NOMO-1 treated with dmso at 0.1 percent for 144 hours (cell line): Measurements from ENCODE around the gene RBL2.

Source experiments
- DNase-seq: peaks from one replicate; lab custom pipeline; 2025; ENCODE audit not compliant: unreplicated experiment; lab: John Stamatoyannopoulos, UW

Gene RBL2

GRCh38 chr16:53449816-53450517 is 15.7 kb downstream of the RBL2 start:
- DNase-seq, result no peak

DNA sequence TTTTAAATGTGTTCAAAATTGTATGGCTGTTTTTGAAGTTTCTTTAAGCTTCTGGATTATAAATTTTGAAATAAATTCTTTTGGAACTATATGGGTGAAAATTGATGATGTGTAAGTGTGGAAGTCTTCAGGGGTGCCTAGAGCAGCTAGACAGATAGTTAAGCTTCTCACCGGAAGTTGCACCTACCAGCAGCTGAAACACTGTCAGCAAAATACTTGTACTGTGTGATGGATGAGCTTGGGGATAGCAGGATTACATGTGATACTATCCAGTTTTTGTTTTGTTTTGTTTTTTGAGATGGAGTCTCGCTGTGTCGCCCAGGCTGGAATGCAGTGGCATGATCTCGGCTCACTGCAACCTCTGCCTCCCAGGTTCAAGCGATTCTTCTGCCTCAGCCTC is 19.7 kb downstream of the RBL2 start:
- no peak for DNase-seq

GRCh38 chr16:53456625-53457024 is 22.4 kb downstream of the RBL2 start:
- DNase-seq, result no peak

GRCh38 chr16:53457670-53458069 is 23.4 kb downstream of the RBL2 start:
- no peak for DNase-seq

DNA sequence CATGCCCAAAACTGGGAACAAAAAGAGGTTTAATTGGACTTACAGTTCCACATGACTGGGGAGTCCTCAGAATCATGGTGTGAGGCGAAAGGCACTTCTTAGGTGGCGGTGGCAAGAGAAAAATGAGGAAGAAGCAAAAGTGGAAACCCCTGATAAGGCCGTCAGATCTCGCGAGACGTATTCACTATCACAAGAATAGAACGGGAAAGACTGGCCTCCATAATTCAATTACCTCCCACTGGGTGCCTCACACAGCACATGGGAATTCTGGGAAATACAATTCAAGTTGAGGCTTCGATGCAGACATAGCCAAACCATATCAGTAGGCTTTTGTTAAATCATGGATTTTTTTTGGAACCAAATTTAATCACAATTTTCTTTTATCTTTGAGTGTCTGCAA is 24.4 kb downstream of the RBL2 start:
- no peak for DNase-seq

DNA sequence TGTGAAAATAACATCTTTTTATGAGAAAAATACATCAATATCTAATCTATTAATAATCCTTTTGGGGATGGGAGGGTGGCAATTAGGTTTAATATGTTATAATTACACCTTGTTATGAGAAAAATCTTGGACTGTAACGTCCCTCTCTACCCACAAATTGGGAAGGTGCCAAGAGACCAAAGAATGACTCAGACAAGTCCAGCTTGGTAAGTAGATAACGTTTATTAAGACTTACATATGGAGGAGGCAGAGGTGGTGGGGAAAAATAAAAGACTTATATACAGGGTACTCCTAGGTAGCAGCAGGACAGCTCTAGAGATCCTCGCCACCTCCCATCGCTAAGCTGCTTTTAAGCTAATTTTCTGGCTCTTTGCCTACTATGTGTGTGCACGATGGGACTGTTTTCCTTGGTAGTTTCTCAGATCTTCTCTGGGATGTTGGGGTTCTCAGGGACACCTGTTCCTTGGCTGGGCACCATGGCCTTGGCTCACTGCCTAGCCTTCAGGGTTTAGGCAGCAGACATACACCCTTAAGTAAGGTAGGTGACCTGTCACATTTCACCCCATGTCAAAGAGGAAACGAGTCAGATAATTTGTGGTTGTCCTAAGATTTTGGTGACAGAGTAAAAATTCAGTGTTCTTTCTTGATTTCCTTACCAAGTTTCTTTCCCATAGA is 31.5 kb downstream of the RBL2 start:
- no peak for DNase-seq

DNA sequence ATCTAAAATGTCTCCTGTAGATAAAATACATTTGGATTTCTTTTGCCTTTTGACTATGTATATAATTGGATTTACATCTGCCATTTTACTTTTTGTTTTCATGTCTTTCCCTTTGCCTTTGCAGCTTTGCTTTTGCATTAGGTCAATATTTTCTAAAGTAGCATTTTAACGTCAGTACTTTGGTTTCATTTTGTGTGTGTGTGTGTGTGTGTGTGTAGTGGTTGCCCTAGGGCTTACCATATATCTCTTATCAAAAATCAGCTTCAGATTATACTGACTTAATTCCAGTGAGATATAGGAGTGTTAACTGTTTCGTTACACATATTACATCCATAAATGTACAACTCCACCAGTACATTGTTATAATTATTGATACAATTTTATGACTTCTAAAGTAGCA is 42.6 kb downstream of the RBL2 start:
- no peak for DNase-seq

DNA sequence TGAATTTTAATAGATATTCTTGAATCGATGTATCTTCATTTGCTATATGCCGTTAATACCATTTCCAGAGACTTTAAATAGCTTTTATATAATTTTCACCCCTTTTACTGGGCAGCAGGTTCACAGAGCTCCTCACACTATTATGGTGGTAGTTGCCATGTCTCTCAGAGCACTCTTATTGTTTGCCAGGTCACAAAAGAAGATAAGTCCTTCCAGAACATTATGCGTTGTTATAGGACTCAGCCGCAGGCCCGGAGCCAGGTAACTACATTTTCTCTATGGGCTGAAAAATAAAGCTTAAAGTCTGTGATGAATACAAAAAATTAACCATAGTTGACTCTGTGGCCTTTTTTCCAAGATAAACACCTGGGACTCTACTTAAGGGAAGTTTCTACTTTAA is 44.7 kb downstream of the RBL2 start:
- no peak for DNase-seq

GRCh38 chr16:53480394-53480793 is 46.1 kb downstream of the RBL2 start:
- no peak for DNase-seq

DNA sequence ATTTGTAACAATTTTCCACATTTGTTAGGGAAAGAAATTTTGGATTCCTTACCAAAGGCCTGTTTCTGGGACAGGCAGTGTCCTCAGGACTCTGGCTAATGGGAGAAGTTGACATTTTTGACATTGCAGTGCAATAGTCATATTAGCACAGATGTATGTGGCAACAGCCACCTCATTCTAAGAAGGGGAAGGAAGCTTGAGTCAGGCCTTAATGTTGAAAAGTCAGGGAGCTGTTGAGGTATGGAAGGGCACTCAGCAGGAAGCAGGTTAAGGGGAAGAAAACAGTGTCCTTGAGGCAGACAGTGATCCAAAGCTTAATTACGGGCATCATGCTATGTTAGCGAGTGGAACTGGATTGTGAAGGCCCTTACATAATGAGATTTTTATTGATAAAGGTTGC is 47.9 kb downstream of the RBL2 start:
- peak; percentile 85 for DNase-seq

DNA sequence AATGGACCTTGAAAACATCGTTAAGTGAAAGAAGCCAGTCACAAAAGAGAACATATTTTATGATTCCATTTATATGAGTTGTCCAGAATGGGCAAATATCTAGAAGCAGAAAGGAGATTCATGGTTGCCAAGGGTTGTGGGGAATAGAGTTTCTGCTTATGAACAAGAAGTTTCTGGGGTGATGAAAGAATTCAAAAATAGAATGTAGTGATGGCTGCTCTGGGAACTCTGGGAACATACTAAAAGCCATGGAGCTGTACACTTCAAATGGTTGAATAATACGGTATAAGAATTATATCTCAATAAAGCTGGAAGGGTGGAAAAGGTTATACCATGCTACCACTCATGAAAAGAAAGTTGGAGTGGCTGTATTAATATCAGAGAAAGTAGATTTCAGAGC is 50.3 kb downstream of the RBL2 start:
- DNase-seq, result no peak

GRCh38 chr16:53486230-53486629 is 52.0 kb downstream of the RBL2 start:
- DNase-seq, result no peak

DNA sequence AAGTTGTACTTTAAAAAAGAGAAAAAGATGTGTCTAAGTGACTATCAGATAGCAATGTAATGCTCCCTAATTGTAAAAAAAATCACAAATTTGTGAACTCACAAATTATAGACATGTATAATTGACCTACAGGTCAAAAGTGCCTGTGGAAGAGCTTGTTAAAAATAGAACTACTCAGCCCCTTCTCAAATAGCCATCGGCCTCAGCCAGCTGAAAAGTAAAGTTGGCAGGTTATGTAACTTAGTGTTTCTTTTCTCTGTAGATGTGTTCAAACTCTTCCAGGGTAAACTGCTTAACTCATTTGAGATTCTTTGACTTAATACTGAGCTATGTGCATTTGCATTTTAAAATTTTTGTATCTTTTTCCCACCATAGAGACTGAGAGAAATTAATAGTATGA is 55.5 kb downstream of the RBL2 start:
- no peak for DNase-seq

GRCh38 chr16:53492503-53492902 is 58.2 kb downstream of the RBL2 start:
- no peak for DNase-seq

GRCh38 chr16:53494636-53495035 is 60.4 kb downstream of the RBL2 start:
- DNase-seq, result no peak

DNA sequence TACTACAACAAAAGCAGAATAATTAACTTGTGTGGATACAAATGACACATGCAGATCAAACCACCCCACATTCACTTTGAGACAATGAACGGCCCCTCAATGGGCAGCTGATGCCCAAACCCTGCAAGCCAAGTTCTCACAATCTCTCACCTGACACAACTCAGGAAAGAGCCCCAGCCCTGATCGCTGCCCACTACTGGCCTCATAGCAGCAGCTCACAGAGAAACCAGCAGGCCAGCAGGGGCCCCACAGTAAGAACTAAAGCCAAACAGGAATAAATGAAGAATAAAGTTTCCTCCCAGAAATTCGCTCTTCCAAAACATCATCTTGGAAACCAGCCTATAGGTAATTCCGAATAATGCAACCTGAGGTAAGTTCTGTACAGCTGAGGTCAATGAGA is 61.1 kb downstream of the RBL2 start:
- DNase-seq, result no peak

DNA sequence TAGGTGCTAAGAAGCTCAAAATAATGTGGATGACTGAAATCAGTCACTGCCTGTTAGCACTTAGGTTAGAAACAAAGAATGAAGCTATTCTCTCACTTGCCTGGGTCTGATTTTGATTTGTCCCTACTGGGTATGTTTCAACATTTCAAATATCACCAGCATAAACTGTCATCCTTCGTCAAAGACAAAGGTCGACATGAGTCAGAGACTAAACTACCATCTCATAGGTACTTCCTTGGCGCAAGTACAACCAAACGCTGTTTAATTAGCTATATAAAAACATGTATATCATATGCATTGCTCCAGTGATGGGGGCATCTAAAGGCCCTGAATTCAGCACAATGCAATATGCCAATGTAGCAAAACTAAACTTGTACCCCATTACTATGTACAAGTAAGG is 64.7 kb downstream of the RBL2 start:
- no peak for DNase-seq

DNA sequence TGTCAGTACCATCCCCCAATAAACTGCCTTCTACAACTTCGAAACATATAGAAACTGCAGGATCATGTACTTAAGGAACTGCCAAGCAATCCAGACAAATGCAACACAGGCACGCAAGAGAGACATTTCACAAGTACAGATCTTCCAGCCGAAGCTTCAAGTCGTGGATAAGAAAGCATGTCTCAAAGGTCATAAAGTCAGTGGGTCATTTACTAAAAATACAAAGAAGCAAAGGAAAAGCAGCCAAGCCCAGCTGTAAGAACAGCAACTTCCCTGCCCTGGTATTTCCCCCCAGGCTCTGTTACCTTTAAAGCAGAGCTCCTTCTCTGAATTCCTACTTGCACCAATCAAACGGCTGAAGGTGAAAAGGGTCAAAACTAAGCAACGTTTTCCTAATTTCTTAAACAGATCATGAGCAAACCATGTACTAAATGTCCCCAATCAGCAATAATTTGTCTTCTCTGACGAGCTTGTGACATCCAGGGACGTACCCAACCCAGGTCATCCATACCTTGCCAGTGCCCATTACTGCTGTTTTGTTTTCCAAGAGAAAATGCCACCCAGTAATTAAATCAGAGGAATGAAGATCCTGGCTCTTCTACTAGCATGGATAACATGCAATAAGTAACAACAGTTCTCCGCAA is 67.1 kb downstream of the RBL2 start:
- peak; percentile 25 for DNase-seq

- DNase-seq, result peak; percentile 63
Observed at GRCh38 chr16:53502331-53503269, 68.3 kb downstream of the RBL2 start, which contains the start of gene AKTIP. Gene AKTIP (minus strand): TSS chr16:53503209. CDS start chr16:53500259, 2,950 bp downstream.

DNA sequence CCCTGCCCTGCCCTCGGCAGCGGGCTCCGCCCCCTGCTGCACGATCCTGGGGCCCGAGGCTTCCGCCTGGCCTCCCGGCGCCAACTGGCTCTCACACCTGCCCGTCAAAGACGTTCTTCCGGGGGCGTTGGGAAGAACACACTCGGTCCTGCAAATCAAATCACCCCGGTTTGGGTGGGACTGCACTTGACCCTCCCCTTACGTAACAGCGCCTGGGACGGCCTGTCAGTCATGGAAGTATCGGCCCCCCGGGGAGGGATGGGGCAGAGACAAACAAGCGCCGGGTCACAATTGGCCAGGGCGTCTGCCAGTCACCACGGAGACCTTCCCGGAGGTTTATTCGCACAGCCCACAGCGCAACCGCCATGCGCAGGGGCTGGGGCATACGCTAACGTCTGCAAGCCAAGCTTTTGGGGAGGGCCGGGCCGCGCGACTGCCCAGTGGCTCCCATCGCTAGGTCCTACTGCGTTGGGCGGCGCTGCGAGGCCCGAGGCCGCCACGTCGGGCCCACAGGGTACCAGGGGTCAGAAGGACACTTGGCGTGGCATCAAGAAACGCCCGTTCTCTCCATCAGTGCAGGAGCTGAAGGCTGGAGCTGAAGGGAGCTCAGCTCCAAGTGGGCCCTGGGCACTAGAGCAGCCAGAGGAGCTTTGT is 69.1 kb downstream of the RBL2 start:
- peak; percentile 100 for DNase-seq
